GM13976 (cell line): ENCODE data around the gene RHEB.

ENCODE experiments used
- DNase-seq: peaks from one replicate; pipeline ENCODE4 v3.0.0; 2012; ENCODE audit warnings: low spot score
- CTCF ChIP-seq: IDR thresholded peaks from 2 replicates; pipeline ENCODE4 v1.5.1; 2012; ENCODE audit warnings: borderline replicate concordance, mild to moderate bottlenecking; ENCODE audit not compliant: insufficient read depth; ENCODE audit errors: extremely low read depth, missing control alignments, control extremely low read depth
- in situ Hi-C: fragments of 300-500 bp; cut with MboI; formaldehyde crosslinking; loops from one replicate; pipeline ENCODE4 v1.12.0; 2022; ENCODE audit warnings: low sequenced_read_pairs, mixed read lengths, inconsistent platforms; ENCODE audit not compliant: unreplicated experiment

RHEB gene

GRCh38 chr7:151435103-151435916 lies 84.4 kb downstream of the RHEB start:
- no peak for TF ChIP-seq CTCF
- in situ Hi-C loops: no loop called here
- no peak for DNase-seq

GRCh38 chr7:151434549-151434948 lies 85.1 kb downstream of the RHEB start:
- no peak for DNase-seq
- in situ Hi-C loops: no loop called here
- no peak for TF ChIP-seq CTCF

DNA sequence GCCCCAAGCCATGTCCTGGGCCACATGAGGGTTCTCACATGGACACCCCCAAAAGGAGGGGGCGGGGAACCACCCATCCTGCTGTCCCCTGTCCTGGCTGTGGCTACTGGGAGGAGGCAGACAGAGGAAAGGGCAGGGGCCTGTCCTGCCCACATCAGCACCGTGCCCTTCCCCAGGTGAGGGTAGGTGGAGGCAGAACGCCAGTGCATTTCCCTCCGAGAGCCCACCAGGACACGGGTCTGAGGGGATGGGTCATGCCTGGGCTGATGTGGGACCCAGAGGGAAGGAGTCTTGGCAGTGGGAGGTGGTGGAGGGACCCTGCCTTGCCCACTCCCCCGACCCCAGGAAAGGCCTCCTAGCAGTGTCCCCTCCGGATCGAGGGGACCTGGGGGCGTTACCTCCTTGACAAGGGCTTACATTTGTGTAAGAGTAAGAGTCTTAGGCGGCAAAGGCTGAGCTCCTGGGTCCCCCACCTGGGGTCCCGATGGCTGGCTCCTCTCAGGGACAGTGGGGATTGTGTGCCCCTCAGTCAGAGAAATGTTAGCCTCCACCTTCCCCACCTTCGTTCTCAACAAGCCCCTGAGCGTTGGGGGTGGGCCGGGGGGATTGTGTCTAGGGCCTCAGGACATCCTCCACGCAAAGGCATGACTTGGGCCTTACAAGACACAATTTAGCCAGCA lies 85.8 kb downstream of the RHEB start:
- TF ChIP-seq CTCF: no peak
- in situ Hi-C loops: no loop called here
- DNase-seq: peak; percentile 38

- in situ Hi-C loops: no loop called here
- no peak for TF ChIP-seq CTCF
- peak; percentile 82 for DNase-seq
Measured at GRCh38 chr7:151432658-151433521, 86.8 kb downstream of the RHEB start.

DNA sequence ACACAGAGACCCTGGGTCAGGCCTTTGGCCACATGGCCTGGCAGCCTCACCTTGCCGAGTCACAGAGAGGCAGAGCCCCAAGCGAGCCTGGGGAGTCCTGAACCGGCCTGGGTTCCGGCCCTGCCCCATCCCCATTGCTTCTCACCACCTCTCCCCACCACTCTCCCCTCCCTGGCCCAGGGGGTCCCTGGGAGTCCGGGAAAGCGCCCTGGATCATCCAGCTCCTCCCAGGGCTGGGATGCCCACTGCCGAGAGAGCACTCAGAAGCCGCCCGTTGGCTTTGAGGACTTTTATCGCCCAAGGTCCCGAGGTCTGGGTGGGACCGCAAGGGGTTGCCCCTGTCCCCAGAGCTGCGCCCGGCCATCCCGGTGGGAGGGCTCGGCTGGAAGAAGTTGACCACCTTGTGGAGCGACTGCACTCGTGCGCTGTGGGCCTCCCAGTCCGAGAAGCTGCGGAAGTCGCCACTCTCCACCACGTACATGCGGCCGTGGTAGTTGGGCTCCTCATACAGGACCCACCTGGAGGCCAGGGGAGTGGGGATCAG lies 87.9 kb downstream of the RHEB start:
- TF ChIP-seq CTCF: no peak
- in situ Hi-C loops: no loop called here
- peak; percentile 35 for DNase-seq

- peak; percentile 42 for DNase-seq
- no peak for TF ChIP-seq CTCF
- in situ Hi-C loops: no loop called here
Measured at GRCh38 chr7:151431281-151431767, 88.4 kb downstream of the RHEB start.
